Hematopoietic multipotent progenitor cell treated with erythropoietin and hydrocortisone succinate and interleukin-3 and kit ligand, for 15 days (in vitro differentiated cells): ENCODE measurements around the gene PARD3B.

Experiments
- DNase-seq: peaks from one replicate; pipeline ENCODE4 v3.0.0-alpha.2; 2015; ENCODE audit warnings: low spot score

PARD3B gene

GRCh38 chr2:205659922-205660321, 1114.6 kb downstream of the PARD3B start:
- no peak for DNase-seq

- DNase-seq: no peak
Measured at GRCh38 chr2:205660521-205661124, 1115.3 kb downstream of the PARD3B start.

GRCh38 chr2:205661281-205661680, 1116.0 kb downstream of the PARD3B start:
- no peak for DNase-seq

GRCh38 chr2:205662206-205662965, 1117.1 kb downstream of the PARD3B start:
- DNase-seq: no peak

- DNase-seq: no peak
Measured at GRCh38 chr2:205665791-205666190, 1120.5 kb downstream of the PARD3B start.
